Peyer's patch (tissue), 4 donors: Measurements from ENCODE around the gene DSCAML1.

Experiments used
- CTCF ChIP-seq, 6 experiments: fragments of 450-650 bp in 4 of 6; fragments of 200-600 bp in 2 of 6; sonication (generic) in 1 of 6; IDR thresholded peaks; one replicate each; pipeline ENCODE4 v1.5.1; 2017 to 2019; ENCODE audit warnings: antibody characterized with exemption in 6 of 6, mild to moderate bottlenecking in 3 of 6, moderate library complexity in 1 of 6
- POLR2A ChIP-seq, 2 donors: fragments of 450-650 bp; IDR thresholded peaks; one replicate each; pipeline ENCODE4 v1.5.1; 2017; ENCODE audit warnings: antibody characterized with exemption in 2 of 2, mild to moderate bottlenecking in 2 of 2, moderate library complexity in 2 of 2

- TF ChIP-seq CTCF (IDR thresholded peaks at IDR 0.05) = no peak
- TF ChIP-seq POLR2A (IDR thresholded peaks at IDR 0.05) = no peak
Observed at GRCh38 chr11:117841551-117842031, 44.6 kb upstream of the DSCAML1 start.
